SK-N-SH treated with all-trans-retinoic acid at 6 μM for 48 hours (cell line): Measurements from ENCODE around the gene AVPR1B.

Experiments used
- ARNTL ChIP-seq: fragments of 450-650 bp; formaldehyde crosslinking; IDR thresholded peaks from 2 replicates; pipeline ENCODE4 v1.5.0; 2020; ENCODE audit warnings: low read depth, mild to moderate bottlenecking, moderate library complexity, borderline replicate concordance
- BACH2 ChIP-seq: fragments of 250-450 bp; sonication (Bioruptor Pico); IDR thresholded peaks from 2 replicates; pipeline ENCODE4 v1.9.0; 2021; ENCODE audit warnings: mild to moderate bottlenecking, borderline replicate concordance
- CSDC2 ChIP-seq: fragments of 250-450 bp; sonication (Bioruptor Pico); IDR thresholded peaks from 2 replicates; pipeline ENCODE4 v1.5.0; 2020; ENCODE audit warnings: mild to moderate bottlenecking, moderate library complexity
- GLIS3 ChIP-seq: fragments of 250-450 bp; sonication (Bioruptor Pico); IDR thresholded peaks from 2 replicates; pipeline ENCODE4 v1.5.0; 2020; ENCODE audit warnings: mild to moderate bottlenecking, moderate library complexity
- PPARA ChIP-seq: fragments of 250-450 bp; sonication (Bioruptor Pico); IDR thresholded peaks from 2 replicates; pipeline ENCODE4 v1.5.0; 2020; ENCODE audit warnings: mild to moderate bottlenecking, borderline replicate concordance
- RARB ChIP-seq: fragments of 250-450 bp; sonication (Bioruptor Pico); IDR thresholded peaks from 2 replicates; pipeline ENCODE4 v1.8.0; 2021; ENCODE audit warnings: mild to moderate bottlenecking, moderate library complexity
- ZFP3 ChIP-seq: fragments of 250-450 bp; sonication (Bioruptor Pico); IDR thresholded peaks from 2 replicates; pipeline ENCODE4 v1.5.0; 2020; ENCODE audit warnings: mild to moderate bottlenecking, moderate library complexity
- ZFP30 ChIP-seq: fragments of 450-650 bp; formaldehyde crosslinking; IDR thresholded peaks from 2 replicates; pipeline ENCODE4 v1.5.0; 2022; ENCODE audit warnings: mild to moderate bottlenecking, moderate library complexity
- ZNF8 ChIP-seq: fragments of 450-650 bp; formaldehyde crosslinking; IDR thresholded peaks from 2 replicates; pipeline ENCODE4 v1.5.0; 2020; ENCODE audit warnings: mild to moderate bottlenecking, moderate library complexity
- TF ChIP-seq, protein P1 (sequence below): fragments of 250-450 bp; sonication (Bioruptor Pico); IDR thresholded peaks from 2 replicates; pipeline ENCODE4 v1.8.0; 2021; ENCODE audit warnings: low read depth, mild to moderate bottlenecking, moderate library complexity, borderline replicate concordance
- TF ChIP-seq, protein P2 (sequence below): fragments of 250-450 bp; sonication (Bioruptor Pico); IDR thresholded peaks from 2 replicates; pipeline ENCODE4 v1.5.0; 2020; ENCODE audit warnings: mild to moderate bottlenecking, moderate library complexity
- TF ChIP-seq, protein P3 (sequence below): fragments of 250-450 bp; sonication (Bioruptor Pico); IDR thresholded peaks from 2 replicates; pipeline ENCODE4 v1.8.0; 2020; ENCODE audit warnings: mild to moderate bottlenecking, moderate library complexity, borderline replicate concordance

DNA sequence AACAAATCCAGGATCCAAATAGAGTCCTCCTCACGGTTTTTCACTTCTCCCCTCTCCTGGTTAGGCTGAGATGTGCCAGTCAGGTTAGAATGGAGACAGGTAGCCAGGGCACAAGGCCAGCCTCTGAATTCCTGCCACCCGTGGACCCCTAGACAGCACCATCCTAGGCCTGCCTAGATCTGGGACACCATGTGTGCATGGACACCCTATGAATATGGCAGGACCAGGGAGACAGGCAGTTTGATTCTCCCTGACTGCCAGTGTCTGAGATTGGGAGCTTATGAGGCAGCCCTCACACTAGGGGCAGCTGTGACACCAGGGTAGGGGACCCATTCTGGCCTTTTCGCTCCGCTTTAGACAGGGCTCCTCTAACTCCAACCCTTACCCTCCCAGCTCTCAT is 7.5 kb downstream of the AVPR1B start:
- no peak for TF ChIP-seq ZFP30
- TF ChIP-seq, protein P1, sequence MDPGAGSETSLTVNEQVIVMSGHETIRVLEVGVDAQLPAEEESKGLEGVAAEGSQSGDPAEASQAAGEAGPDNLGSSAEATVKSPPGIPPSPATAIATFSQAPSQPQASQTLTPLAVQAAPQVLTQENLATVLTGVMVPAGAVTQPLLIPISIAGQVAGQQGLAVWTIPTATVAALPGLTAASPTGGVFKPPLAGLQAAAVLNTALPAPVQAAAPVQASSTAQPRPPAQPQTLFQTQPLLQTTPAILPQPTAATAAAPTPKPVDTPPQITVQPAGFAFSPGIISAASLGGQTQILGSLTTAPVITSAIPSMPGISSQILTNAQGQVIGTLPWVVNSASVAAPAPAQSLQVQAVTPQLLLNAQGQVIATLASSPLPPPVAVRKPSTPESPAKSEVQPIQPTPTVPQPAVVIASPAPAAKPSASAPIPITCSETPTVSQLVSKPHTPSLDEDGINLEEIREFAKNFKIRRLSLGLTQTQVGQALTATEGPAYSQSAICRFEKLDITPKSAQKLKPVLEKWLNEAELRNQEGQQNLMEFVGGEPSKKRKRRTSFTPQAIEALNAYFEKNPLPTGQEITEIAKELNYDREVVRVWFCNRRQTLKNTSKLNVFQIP (CRISPR knock-in tag), result no peak
- no peak for TF ChIP-seq RARB (CRISPR knock-in tag)
- no peak for TF ChIP-seq ZNF8
- no peak for TF ChIP-seq BACH2 (CRISPR knock-in tag)
- TF ChIP-seq, protein P2, sequence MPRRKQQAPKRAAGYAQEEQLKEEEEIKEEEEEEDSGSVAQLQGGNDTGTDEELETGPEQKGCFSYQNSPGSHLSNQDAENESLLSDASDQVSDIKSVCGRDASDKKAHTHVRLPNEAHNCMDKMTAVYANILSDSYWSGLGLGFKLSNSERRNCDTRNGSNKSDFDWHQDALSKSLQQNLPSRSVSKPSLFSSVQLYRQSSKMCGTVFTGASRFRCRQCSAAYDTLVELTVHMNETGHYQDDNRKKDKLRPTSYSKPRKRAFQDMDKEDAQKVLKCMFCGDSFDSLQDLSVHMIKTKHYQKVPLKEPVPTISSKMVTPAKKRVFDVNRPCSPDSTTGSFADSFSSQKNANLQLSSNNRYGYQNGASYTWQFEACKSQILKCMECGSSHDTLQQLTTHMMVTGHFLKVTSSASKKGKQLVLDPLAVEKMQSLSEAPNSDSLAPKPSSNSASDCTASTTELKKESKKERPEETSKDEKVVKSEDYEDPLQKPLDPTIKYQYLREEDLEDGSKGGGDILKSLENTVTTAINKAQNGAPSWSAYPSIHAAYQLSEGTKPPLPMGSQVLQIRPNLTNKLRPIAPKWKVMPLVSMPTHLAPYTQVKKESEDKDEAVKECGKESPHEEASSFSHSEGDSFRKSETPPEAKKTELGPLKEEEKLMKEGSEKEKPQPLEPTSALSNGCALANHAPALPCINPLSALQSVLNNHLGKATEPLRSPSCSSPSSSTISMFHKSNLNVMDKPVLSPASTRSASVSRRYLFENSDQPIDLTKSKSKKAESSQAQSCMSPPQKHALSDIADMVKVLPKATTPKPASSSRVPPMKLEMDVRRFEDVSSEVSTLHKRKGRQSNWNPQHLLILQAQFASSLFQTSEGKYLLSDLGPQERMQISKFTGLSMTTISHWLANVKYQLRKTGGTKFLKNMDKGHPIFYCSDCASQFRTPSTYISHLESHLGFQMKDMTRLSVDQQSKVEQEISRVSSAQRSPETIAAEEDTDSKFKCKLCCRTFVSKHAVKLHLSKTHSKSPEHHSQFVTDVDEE (CRISPR knock-in tag), result no peak
- TF ChIP-seq ZFP3 (CRISPR knock-in tag), result no peak
- TF ChIP-seq ARNTL (CRISPR knock-in tag), result no peak
- TF ChIP-seq, protein P3, sequence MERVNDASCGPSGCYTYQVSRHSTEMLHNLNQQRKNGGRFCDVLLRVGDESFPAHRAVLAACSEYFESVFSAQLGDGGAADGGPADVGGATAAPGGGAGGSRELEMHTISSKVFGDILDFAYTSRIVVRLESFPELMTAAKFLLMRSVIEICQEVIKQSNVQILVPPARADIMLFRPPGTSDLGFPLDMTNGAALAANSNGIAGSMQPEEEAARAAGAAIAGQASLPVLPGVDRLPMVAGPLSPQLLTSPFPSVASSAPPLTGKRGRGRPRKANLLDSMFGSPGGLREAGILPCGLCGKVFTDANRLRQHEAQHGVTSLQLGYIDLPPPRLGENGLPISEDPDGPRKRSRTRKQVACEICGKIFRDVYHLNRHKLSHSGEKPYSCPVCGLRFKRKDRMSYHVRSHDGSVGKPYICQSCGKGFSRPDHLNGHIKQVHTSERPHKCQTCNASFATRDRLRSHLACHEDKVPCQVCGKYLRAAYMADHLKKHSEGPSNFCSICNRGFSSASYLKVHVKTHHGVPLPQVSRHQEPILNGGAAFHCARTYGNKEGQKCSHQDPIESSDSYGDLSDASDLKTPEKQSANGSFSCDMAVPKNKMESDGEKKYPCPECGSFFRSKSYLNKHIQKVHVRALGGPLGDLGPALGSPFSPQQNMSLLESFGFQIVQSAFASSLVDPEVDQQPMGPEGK (CRISPR knock-in tag), result no peak
- no peak for TF ChIP-seq GLIS3 (CRISPR knock-in tag)
- TF ChIP-seq PPARA, result no peak
- TF ChIP-seq CSDC2 (CRISPR knock-in tag), result no peak
